Spleen (tissue), 11 donors: ENCODE results near the gene NCOR1. TPM values are rescaled to one million over a fixed set of nuclear protein-coding genes. Genes with fewer than 3 reads are reported as not detected.

Experiments
- DNase-seq: peaks from one replicate; pipeline ENCODE4 v3.0.0-alpha.2; 2020
- H3K27ac ChIP-seq, 8 donors: fragments of 200-600 bp; sonication (generic) in 7 of 8; 1 replicate in 4 of 8; 2 replicates in 4 of 8; pipeline versions ENCODE4 v1.5.0 to v1.8.0; 2016 to 2021; ENCODE audit warnings: inconsistent platforms in 4 of 8, mild to moderate bottlenecking in 4 of 8, moderate library complexity in 1 of 8
- H3K27me3 ChIP-seq, 7 donors: fragments of 200-600 bp; sonication (generic) in 6 of 7; replicated peaks in 1 of 7; 1 replicate in 4 of 7; 2 replicates in 3 of 7; pipeline versions ENCODE4 v1.5.0 to v1.8.0; 2016 to 2021; ENCODE audit warnings: inconsistent platforms in 3 of 7, mild to moderate bottlenecking in 1 of 7
- H3K36me3 ChIP-seq, 6 donors: fragments of 200-600 bp; sonication (generic) in 5 of 6; 1 replicate in 4 of 6; 2 replicates in 2 of 6; pipeline versions ENCODE4 v1.5.0 to v1.8.0; 2016 to 2021; ENCODE audit warnings: inconsistent platforms in 2 of 6
- H3K4me1 ChIP-seq, 6 donors: fragments of 200-600 bp; sonication (generic) in 5 of 6; 1 replicate in 3 of 6; 2 replicates in 3 of 6; pipeline versions ENCODE4 v1.5.0 to v1.8.0; 2016 to 2021; ENCODE audit warnings: inconsistent platforms in 3 of 6
- H3K4me3 ChIP-seq, 8 donors: fragments of 200-600 bp; sonication (generic) in 7 of 8; 1 replicate in 4 of 8; 2 replicates in 4 of 8; pipeline versions ENCODE4 v1.5.0 to v1.8.0; 2016 to 2021; ENCODE audit warnings: inconsistent platforms in 4 of 8, mild to moderate bottlenecking in 4 of 8, moderate library complexity in 2 of 8
- H3K9me3 ChIP-seq, 8 donors: fragments of 200-600 bp; sonication (generic) in 7 of 8; 1 replicate in 4 of 8; 2 replicates in 4 of 8; pipeline versions ENCODE4 v1.5.0 to v1.8.0; 2016 to 2021; ENCODE audit warnings: inconsistent platforms in 4 of 8
- CTCF ChIP-seq, 11 experiments: fragments of 200-600 bp in 7 of 11; fragments of 450-650 bp in 4 of 11; sonication (generic) in 4 of 11; IDR thresholded peaks in 8 of 11; conservative IDR thresholded peaks in 3 of 11; 1 replicate in 7 of 11; 2 replicates in 4 of 11; pipeline versions ENCODE4 v1.4.0 to v1.8.0; 2016 to 2021; ENCODE audit warnings: antibody characterized with exemption in 11 of 11, inconsistent platforms in 4 of 11, mild to moderate bottlenecking in 1 of 11
- POLR2A ChIP-seq, 3 donors: fragments of 450-650 bp; IDR thresholded peaks; one replicate each; pipeline ENCODE4 v1.5.1; 2017; ENCODE audit warnings: antibody characterized with exemption in 3 of 3, mild to moderate bottlenecking in 1 of 3
- POLR2AphosphoS5 ChIP-seq, 3 donors: sonication (generic); formaldehyde crosslinking; IDR thresholded peaks; one replicate each; pipeline ENCODE4 v1.5.1; 2017; ENCODE audit warnings: antibody characterized with exemption in 3 of 3
- WGBS, 5 donors: extraction: QIAGEN DNeasy Blood & Tissue Kit in 3 of 5; methylation state at CpG; one replicate each; pipeline versions ENCODE4 v1.1.5 to v1.1.7; 2013 to 2018; 5-methylcytosine and 5-hydroxymethylcytosine counted together
- intact Hi-C: fragments of 100-400 bp; cut with DNase I; formaldehyde crosslinking; loops from one replicate; pipeline ENCODE4 v1.15.0; 2023; ENCODE audit warnings: low total_unique reads
- polyA plus RNA-seq, 3 donors: library from polyadenylated mRNA; stranded (reverse); fragments of 200-250 nt; gene quantifications; one replicate each; pipeline ENCODE4 v1.2.1, GENCODE V29; 2013
- total RNA-seq, 7 donors: library from RNA; depleted of rRNA in 3 of 7; stranded (reverse); fragments of >200 nt in 3 of 7; fragmentation: NEBNext Ultra II Directional in 4 of 7; extraction: Animal tissue kit (Norgen Biotek cat#: 25700) in 4 of 7; gene quantifications; one replicate each; pipeline versions ENCODE4 v1.1.0 to v1.2.1, GENCODE V29; 2016 to 2021
- donor health status: healthy with polysubstance abuse.
- donor health status: DM: no; HTN: no; CAD: no; lungs with moderate emphysema.
- donor health status: DM: no; HTN: no; CAD: no.
- donor health status: Bipolar disorder and iron deficiency.
- donor health status: healthy.
- donor health status: DM: no; HTN: no; CAD: no.
- donor health status: DM: yes; HTN: yes; CAD: no.

The NCOR1 gene
- total and polyA plus RNA-seq, 10 donors, result 28.4 to 250 (median 140) TPM

GRCh38 chr17:16026895-16027294 lies 188.4 kb downstream of the NCOR1 start:
- WGBS, 5 donors, result 93 to 98% (median 95%) methylated on average over 5 of the region's 5 CpGs
- no peak overlapping the region for H3K4me3 ChIP-seq
- TF ChIP-seq POLR2A (IDR thresholded peaks at IDR 0.05) (no peak), POLR2AphosphoS5 (IDR thresholded peaks at IDR 0.05) (no peak), CTCF (IDR thresholded peaks at IDR 0.05 in 8 of 11, conservative IDR thresholded peaks at IDR 0.05 in 3 of 11) (no peak)
- H3K9me3 ChIP-seq, result no peaks in the 10 kb centered on the region
- H3K4me1 ChIP-seq, result peaks cover 0 to 10% (median 1%) of the 10 kb centered on the region in 6 donors
- intact Hi-C loops, result no loop called here
- DNase-seq, result no peak
- H3K36me3 ChIP-seq, result peaks cover 6 to 100% (median 75%) of the 10 kb centered on the region in 6 donors
- no peaks in the 10 kb centered on the region for H3K27me3 ChIP-seq
- H3K27ac ChIP-seq, result peak overlapping the region in 2 of 8 donors; percentile 14 to 62

GRCh38 chr17:16025202-16025601 lies 190.1 kb downstream of the NCOR1 start:
- no peak overlapping the region for H3K4me3 ChIP-seq
- TF ChIP-seq POLR2AphosphoS5 (IDR thresholded peaks at IDR 0.05), result no peak
- TF ChIP-seq POLR2A (IDR thresholded peaks at IDR 0.05), result no peak
- no peak for TF ChIP-seq CTCF (IDR thresholded peaks at IDR 0.05 in 8 of 11, conservative IDR thresholded peaks at IDR 0.05 in 3 of 11)
- WGBS, 5 donors, result 91 to 100% (median 97%) methylated on average over 1 of the region's 1 CpG
- intact Hi-C loops, result no loop called here
- H3K27ac ChIP-seq, result no peak overlapping the region
- H3K4me1 ChIP-seq, result peaks cover 0 to 10% (median 1%) of the 10 kb centered on the region in 6 donors
- no peaks in the 10 kb centered on the region for H3K27me3 ChIP-seq
- no peak for DNase-seq
- H3K9me3 ChIP-seq, result no peaks in the 10 kb centered on the region
- H3K36me3 ChIP-seq, result peaks cover 6 to 99% (median 65%) of the 10 kb centered on the region in 6 donors

GRCh38 chr17:16023881-16024280 lies 191.5 kb downstream of the NCOR1 start:
- H3K27ac ChIP-seq, result no peak overlapping the region
- 71 to 93% (median 73%) methylated on average over 4 of the region's 4 CpGs for WGBS, 5 donors

GRCh38 chr17:16019347-16019746 lies 196.0 kb downstream of the NCOR1 start:
- no peak for DNase-seq
- H3K9me3 ChIP-seq, result no peaks in the 10 kb centered on the region
- H3K4me1 ChIP-seq, result peaks cover 0 to 14% (median 7%) of the 10 kb centered on the region in 6 donors
- H3K27me3 ChIP-seq, result no peaks in the 10 kb centered on the region
- no peak for TF ChIP-seq POLR2A (IDR thresholded peaks at IDR 0.05)
- TF ChIP-seq POLR2AphosphoS5 (IDR thresholded peaks at IDR 0.05), result no peak
- no peak for TF ChIP-seq CTCF (IDR thresholded peaks at IDR 0.05 in 8 of 11, conservative IDR thresholded peaks at IDR 0.05 in 3 of 11)
- H3K4me3 ChIP-seq, result no peak overlapping the region
- 35 to 83% (median 74%) methylated on average over 1 of the region's 1 CpG for WGBS, 5 donors
- peaks cover 0 to 95% (median 25%) of the 10 kb centered on the region in 6 donors for H3K36me3 ChIP-seq
- intact Hi-C loops, result no loop called here
- H3K27ac ChIP-seq, result no peak overlapping the region

More at GRCh38 chr17:16023881-16024280, 191.5 kb downstream of the NCOR1 start:
- H3K4me1 ChIP-seq, result peaks cover 0 to 10% (median 3%) of the 10 kb centered on the region in 6 donors
- H3K36me3 ChIP-seq, result peaks cover 6 to 99% (median 58%) of the 10 kb centered on the region in 6 donors
- H3K27me3 ChIP-seq, result no peaks in the 10 kb centered on the region
- H3K4me3 ChIP-seq, result no peak overlapping the region
- intact Hi-C loops, result no loop called here
- DNase-seq, result no peak
- no peak for TF ChIP-seq POLR2AphosphoS5 (IDR thresholded peaks at IDR 0.05)
- TF ChIP-seq POLR2A (IDR thresholded peaks at IDR 0.05), result no peak
- no peak for TF ChIP-seq CTCF (IDR thresholded peaks at IDR 0.05 in 8 of 11, conservative IDR thresholded peaks at IDR 0.05 in 3 of 11)
- H3K9me3 ChIP-seq, result no peaks in the 10 kb centered on the region
